CD14-positive monocyte (primary cell): ENCODE results near the gene MAD1L1. TPM values are rescaled to one million over a fixed set of nuclear protein-coding genes. Genes with fewer than 3 reads are reported as not detected.

Experiments used
- DNase-seq, 3 donors: peaks; one replicate each; pipeline ENCODE4 v3.0.0-alpha.2; 2011 to 2022
- H2AFZ ChIP-seq: 2 replicates; pipeline ENCODE4 v1.6.0; 2012; ENCODE audit warnings: mild to moderate bottlenecking, low read depth, low read length, inconsistent platforms; ENCODE audit not compliant: insufficient read depth, poor library complexity, severe bottlenecking
- H3K27ac ChIP-seq, 2 donors: 1 replicate in 1 of 2; 2 replicates in 1 of 2; pipeline ENCODE4 v1.5.1; 2012 to 2013; ENCODE audit warnings: low read length in 2 of 2, control low read depth in 1 of 2, inconsistent platforms in 1 of 2, low read depth in 1 of 2, mild to moderate bottlenecking in 1 of 2
- H3K27me3 ChIP-seq, 2 donors: one replicate each; pipeline versions ENCODE4 v1.6.0 to v1.6.1; 2011 to 2013; ENCODE audit warnings: low read length in 2 of 2; ENCODE audit not compliant: control insufficient read depth in 2 of 2, insufficient read depth in 2 of 2
- H3K36me3 ChIP-seq, 2 donors: replicated peaks in 1 of 2; 1 replicate in 1 of 2; 2 replicates in 1 of 2; pipeline versions ENCODE4 v1.5.1 to v1.6.1; 2012 to 2013; ENCODE audit warnings: low read length in 2 of 2, control low read depth in 1 of 2, inconsistent platforms in 1 of 2, mild to moderate bottlenecking in 1 of 2; ENCODE audit not compliant: insufficient read depth in 2 of 2, control insufficient read depth in 1 of 2
- H3K4me1 ChIP-seq, 2 donors: 1 replicate in 1 of 2; 2 replicates in 1 of 2; pipeline versions ENCODE4 v1.5.1 to v1.6.1; 2012 to 2013; ENCODE audit warnings: low read length in 2 of 2, control low read depth in 1 of 2, inconsistent platforms in 1 of 2, mild to moderate bottlenecking in 1 of 2, moderate library complexity in 1 of 2; ENCODE audit not compliant: insufficient read depth in 2 of 2, control insufficient read depth in 1 of 2
- H3K4me2 ChIP-seq: replicated peaks from 2 replicates; pipeline ENCODE3; 2012; ENCODE audit warnings: low read length, moderate library complexity, mild to moderate bottlenecking; ENCODE audit not compliant: poor library complexity, severe bottlenecking; ENCODE audit errors: extremely low read depth
- H3K4me3 ChIP-seq, 3 experiments: fragments of 200-600 bp in 1 of 3; sonication (generic) in 1 of 3; replicated peaks in 1 of 3; 1 replicate in 2 of 3; 2 replicates in 1 of 3; pipeline ENCODE4 v1.5.1; 2011 to 2013; ENCODE audit warnings: low read length in 3 of 3, mild to moderate bottlenecking in 3 of 3, control low read depth in 2 of 3, low read depth in 2 of 3, inconsistent platforms in 1 of 3, moderate library complexity in 1 of 3
- H3K79me2 ChIP-seq: 2 replicates; pipeline ENCODE4 v1.6.0; 2012; ENCODE audit warnings: mild to moderate bottlenecking, control low read depth, inconsistent platforms, low read length, moderate library complexity; ENCODE audit not compliant: insufficient read depth
- H3K9ac ChIP-seq: 2 replicates; pipeline ENCODE4 v1.6.0; 2017; ENCODE audit warnings: low read length, mild to moderate bottlenecking; ENCODE audit not compliant: insufficient read depth, poor library complexity, severe bottlenecking
- H3K9me3 ChIP-seq, 2 donors: replicated peaks in 1 of 2; 1 replicate in 1 of 2; 2 replicates in 1 of 2; pipeline versions ENCODE4 v1.5.1 to v1.6.1; 2012 to 2013; ENCODE audit warnings: low read length in 2 of 2, control low read depth in 1 of 2; ENCODE audit not compliant: control insufficient read depth in 1 of 2, insufficient read depth in 1 of 2
- H4K20me1 ChIP-seq: 2 replicates; pipeline ENCODE4 v1.6.0; 2012; ENCODE audit warnings: mild to moderate bottlenecking, low read length, control low read depth, moderate library complexity; ENCODE audit not compliant: insufficient read depth
- H3K27ac Mint-ChIP-seq, 7 donors: one replicate each; pipeline ENCODE4 v1.8.0; 2020; ENCODE audit warnings: mild to moderate bottlenecking in 7 of 7, mixed read lengths in 7 of 7, moderate library complexity in 6 of 7, inconsistent platforms in 2 of 7
- H3K27me3 Mint-ChIP-seq, 3 donors: one replicate each; pipeline ENCODE4 v1.8.0; 2021 to 2022; ENCODE audit warnings: low read depth in 3 of 3, mild to moderate bottlenecking in 3 of 3, mixed read lengths in 3 of 3, moderate library complexity in 3 of 3, inconsistent platforms in 1 of 3
- H3K36me3 Mint-ChIP-seq, 2 donors: one replicate each; pipeline ENCODE4 v1.8.0; 2020; ENCODE audit warnings: mixed read lengths in 2 of 2, inconsistent platforms in 1 of 2, mild to moderate bottlenecking in 1 of 2
- H3K4me1 Mint-ChIP-seq: one replicate; pipeline ENCODE4 v1.8.0; 2020; ENCODE audit warnings: mild to moderate bottlenecking, mixed read lengths
- H3K4me3 Mint-ChIP-seq, 2 donors: one replicate each; pipeline ENCODE4 v1.8.0; 2020; ENCODE audit warnings: mild to moderate bottlenecking in 2 of 2, mixed read lengths in 2 of 2, moderate library complexity in 1 of 2
- H3K9me3 Mint-ChIP-seq, 7 donors: one replicate each; pipeline ENCODE4 v1.8.0; 2020 to 2022; ENCODE audit warnings: mixed read lengths in 7 of 7, mild to moderate bottlenecking in 6 of 7, moderate library complexity in 6 of 7, inconsistent platforms in 2 of 7
- CTCF ChIP-seq: fragments of 200-600 bp; IDR thresholded peaks from one replicate; pipeline ENCODE4 v1.8.0; 2022; ENCODE audit warnings: antibody characterized with exemption, mild to moderate bottlenecking
- whole genome bisulfite sequencing: methylation state at CpG from one replicate; pipeline ENCODE4 v1.1.5; 2013; ENCODE audit warnings: missing lambda C conversion rate; ENCODE audit not compliant: insufficient coverage; 5-methylcytosine and 5-hydroxymethylcytosine counted together
- intact Hi-C, 2 donors: fragments of 100-400 bp; cut with micrococcal nuclease; formaldehyde crosslinking; loops; one replicate each; pipeline versions ENCODE4 v1.15.0 to v1.15.1; 2023
- polyA plus RNA-seq, 3 donors: library from polyadenylated mRNA; depleted of rRNA in 1 of 3; unstranded in 2 of 3; stranded (reverse) in 1 of 3; fragments of 300-500 nt in 2 of 3; fragments of >200 nt in 1 of 3; fragmentation: Illumina TruSeq in 2 of 3; gene quantifications; 1 replicate in 2 of 3; 2 replicates in 1 of 3; pipeline ENCODE4 v1.2.3, GENCODE V29; 2012 to 2021

The MAD1L1 gene
- polyA plus RNA-seq, 3 donors: 22.0 to 39.4 (median 33.2) TPM

- Mint-ChIP-seq H3K9me3 (peaks cover 2 to 13% (median 5%) of the 10 kb centered on the region in 7 donors), H3K4me1 (peaks cover 15% of the 10 kb centered on the region), H3K27me3 (peaks cover 0 to 2% (median 0%) of the 10 kb centered on the region in 3 donors), H3K36me3 (peaks cover 38% of the 10 kb centered on the region in 2 donors), H3K4me3 (no peak overlapping the region), H3K27ac (no peak overlapping the region)
- intact Hi-C loops: no loop called here
- Histone ChIP-seq H3K4me1 (no peaks in the 10 kb centered on the region), H4K20me1 (peaks cover 93% of the 10 kb centered on the region), H3K36me3 (peaks cover 19 to 43% of the 10 kb centered on the region in 2 donors), H2AFZ (no peak overlapping the region), H3K27ac (no peak overlapping the region), H3K9me3 (peaks cover 11 to 18% of the 10 kb centered on the region in 2 donors), H3K79me2 (no peaks in the 10 kb centered on the region), H3K4me2 (no peak overlapping the region), H3K4me3 (no peak overlapping the region), H3K9ac (no peak overlapping the region), H3K27me3 (no peaks in the 10 kb centered on the region)
- DNase-seq: no peak
- 99% methylated on average over 9 of the region's 10 CpGs for WGBS
- TF ChIP-seq CTCF: no peak
Observed at GRCh38 chr7:1887251-1887650, 345.5 kb downstream of the MAD1L1 start.

- peaks cover 11 to 18% of the 10 kb centered on the region in 2 donors for H3K9me3 ChIP-seq
- Mint-ChIP-seq H3K27ac (no peak overlapping the region), H3K4me3 (no peak overlapping the region), H3K4me1 (peaks cover 15% of the 10 kb centered on the region), H3K9me3 (peaks cover 2 to 13% (median 5%) of the 10 kb centered on the region in 7 donors), H3K36me3 (peaks cover 34 to 43% of the 10 kb centered on the region in 2 donors), H3K27me3 (peaks cover 0 to 2% (median 0%) of the 10 kb centered on the region in 3 donors)
- H3K4me1 ChIP-seq: no peaks in the 10 kb centered on the region
- H3K9ac ChIP-seq: no peak overlapping the region
- H3K79me2 ChIP-seq: no peaks in the 10 kb centered on the region
- H3K36me3 ChIP-seq: peaks cover 19 to 38% of the 10 kb centered on the region in 2 donors
- intact Hi-C loops: no loop called here
- H3K4me3 ChIP-seq: no peak overlapping the region
- no peak overlapping the region for H2AFZ ChIP-seq
- TF ChIP-seq CTCF: no peak
- WGBS: 89% methylated on average over 17 of the region's 19 CpGs
- H3K27me3 ChIP-seq: no peaks in the 10 kb centered on the region
- no peak overlapping the region for H3K27ac ChIP-seq
- peaks cover 95% of the 10 kb centered on the region for H4K20me1 ChIP-seq
- no peak overlapping the region for H3K4me2 ChIP-seq
- DNase-seq: no peak
Observed at GRCh38 chr7:1886361-1887064, 346.2 kb downstream of the MAD1L1 start.
